ENCODE measurements around the gene LHFPL3. TPM values are rescaled to one million over a fixed set of nuclear protein-coding genes. Genes with fewer than 3 reads are reported as not detected.

Gene LHFPL3
- total and polyA plus RNA-seq, 2 experiments from 2014 or later: not detected

- in situ Hi-C loops (cut with MboI): no loop called here
- Histone ChIP-seq H3K9me3 (ENCODE audit: low read depth) (no peaks in the 10 kb centered on the region), H3K27ac (no peak overlapping the region), H2AFZ (no peak overlapping the region), H3K79me2 (ENCODE audit: insufficient read depth) (no peaks in the 10 kb centered on the region), H4K20me1 (ENCODE audit: insufficient read depth) (no peaks in the 10 kb centered on the region), H3K9me2 (ENCODE audit: insufficient read depth) (no peaks in the 10 kb centered on the region), H3K4me3 (no peak overlapping the region), H3K27me3 (replicated peaks; ENCODE audit: insufficient read depth) (no peaks in the 10 kb centered on the region; the same call in 1 of the 2 replicates), H3K36me3 (ENCODE audit: low read depth) (no peaks in the 10 kb centered on the region), H3F3A (ENCODE audit: insufficient read depth) (no peaks in the 10 kb centered on the region), H3K9ac (no peak overlapping the region), H3K4me1 (ENCODE audit: insufficient read depth) (no peaks in the 10 kb centered on the region), H3K4me2 (ENCODE audit: unreplicated experiment) (no peak overlapping the region)
- WGBS, 2 experiments (ENCODE audit: low coverage in 1 of 2, low lambda C conversion rate in 2 of 2, missing lambda C conversion rate in 2 of 2): 17 to 29% methylated on average over 2 of the region's 2 CpGs
- TF ChIP-seq EZH2 (IDR thresholded peaks at IDR 0.05; ENCODE audit: insufficient read depth, poor library complexity, severe bottlenecking) (no peak), EZH2phosphoT487 (IDR thresholded peaks at IDR 0.05; ENCODE audit: insufficient read depth, low read depth) (no peak)
- no peak for DNase-seq
Measured at GRCh38 chr7:104809906-104810305, 481.5 kb downstream of the LHFPL3 start.

- H3K27ac ChIP-seq: no peak overlapping the region
- no peak for TF ChIP-seq EZH2 (IDR thresholded peaks at IDR 0.05; ENCODE audit: insufficient read depth, poor library complexity, severe bottlenecking)
- no peaks in the 10 kb centered on the region for H3K36me3 ChIP-seq (ENCODE audit: low read depth)
- H4K20me1 ChIP-seq (ENCODE audit: insufficient read depth): no peaks in the 10 kb centered on the region
- H3K79me2 ChIP-seq (ENCODE audit: insufficient read depth): no peaks in the 10 kb centered on the region
- peaks cover 4% of the 10 kb centered on the region for H3K27me3 ChIP-seq (replicated peaks; ENCODE audit: insufficient read depth)
- H3K4me2 ChIP-seq (ENCODE audit: unreplicated experiment): no peak overlapping the region
- H3K9me2 ChIP-seq (ENCODE audit: insufficient read depth): no peaks in the 10 kb centered on the region
- no peaks in the 10 kb centered on the region for H3F3A ChIP-seq (ENCODE audit: insufficient read depth)
- H3K4me3 ChIP-seq: no peak overlapping the region
- H3K9me3 ChIP-seq (ENCODE audit: low read depth): no peaks in the 10 kb centered on the region
- 23 to 34% methylated on average over 3 of the region's 3 CpGs for WGBS, 2 experiments (ENCODE audit: low coverage in 1 of 2, low lambda C conversion rate in 2 of 2, missing lambda C conversion rate in 2 of 2)
- no peak overlapping the region for H2AFZ ChIP-seq
- no peak overlapping the region for H3K9ac ChIP-seq
- no peaks in the 10 kb centered on the region for H3K4me1 ChIP-seq (ENCODE audit: insufficient read depth)
- DNase-seq: no peak
- in situ Hi-C loops (cut with MboI): no loop called here
Measured at GRCh38 chr7:104814126-104814525, 485.7 kb downstream of the LHFPL3 start.

GRCh38 chr7:104814671-104815400, 486.4 kb downstream of the LHFPL3 start:
- DNase-seq: no peak
- in situ Hi-C loops (cut with MboI): no loop called here
- H4K20me1 ChIP-seq (ENCODE audit: insufficient read depth): no peaks in the 10 kb centered on the region
- H3K9me3 ChIP-seq (ENCODE audit: low read depth): no peaks in the 10 kb centered on the region
- 51 to 57% methylated on average over 16 to 17 of the region's 17 CpGs for WGBS, 2 experiments (ENCODE audit: low coverage in 1 of 2, low lambda C conversion rate in 2 of 2, missing lambda C conversion rate in 2 of 2)
- no peaks in the 10 kb centered on the region for H3K79me2 ChIP-seq (ENCODE audit: insufficient read depth)
- no peak overlapping the region for H3K4me3 ChIP-seq
- H3K9ac ChIP-seq: no peak overlapping the region
- H3K4me2 ChIP-seq (ENCODE audit: unreplicated experiment): no peak overlapping the region
- TF ChIP-seq EZH2phosphoT487 (IDR thresholded peaks at IDR 0.05; ENCODE audit: insufficient read depth, low read depth): no peak
- no peak for TF ChIP-seq EZH2 (IDR thresholded peaks at IDR 0.05; ENCODE audit: insufficient read depth, poor library complexity, severe bottlenecking)
- H3K36me3 ChIP-seq (ENCODE audit: low read depth): no peaks in the 10 kb centered on the region
- H3K9me2 ChIP-seq (ENCODE audit: insufficient read depth): no peaks in the 10 kb centered on the region
- H3F3A ChIP-seq (ENCODE audit: insufficient read depth): no peaks in the 10 kb centered on the region
- no peak overlapping the region for H3K27ac ChIP-seq
- no peak overlapping the region for H2AFZ ChIP-seq
- H3K27me3 ChIP-seq (replicated peaks; ENCODE audit: insufficient read depth): peaks cover 4% of the 10 kb centered on the region
- no peaks in the 10 kb centered on the region for H3K4me1 ChIP-seq (ENCODE audit: insufficient read depth)

GRCh38 chr7:104816537-104816936, 488.1 kb downstream of the LHFPL3 start:
- Histone ChIP-seq H3F3A (ENCODE audit: insufficient read depth) (no peaks in the 10 kb centered on the region), H3K27me3 (replicated peaks; ENCODE audit: insufficient read depth) (peaks cover 4% of the 10 kb centered on the region; the same call in 1 of the 2 replicates), H3K4me1 (ENCODE audit: insufficient read depth) (no peaks in the 10 kb centered on the region), H3K79me2 (ENCODE audit: insufficient read depth) (no peaks in the 10 kb centered on the region), H3K9ac (no peak overlapping the region), H3K36me3 (ENCODE audit: low read depth) (no peaks in the 10 kb centered on the region), H3K27ac (no peak overlapping the region), H3K4me2 (ENCODE audit: unreplicated experiment) (no peak overlapping the region), H3K9me3 (ENCODE audit: low read depth) (no peaks in the 10 kb centered on the region), H3K4me3 (no peak overlapping the region), H2AFZ (no peak overlapping the region), H4K20me1 (ENCODE audit: insufficient read depth) (no peaks in the 10 kb centered on the region), H3K9me2 (ENCODE audit: insufficient read depth) (no peaks in the 10 kb centered on the region)
- 0 to 2% methylated on average over 2 of the region's 2 CpGs for WGBS, 2 experiments (ENCODE audit: low coverage in 1 of 2, low lambda C conversion rate in 2 of 2, missing lambda C conversion rate in 2 of 2)
- DNase-seq: no peak
- TF ChIP-seq EZH2phosphoT487 (IDR thresholded peaks at IDR 0.05; ENCODE audit: insufficient read depth, low read depth): no peak
- TF ChIP-seq EZH2 (IDR thresholded peaks at IDR 0.05; ENCODE audit: insufficient read depth, poor library complexity, severe bottlenecking): no peak
- in situ Hi-C loops (cut with MboI): no loop called here

Data from GM23248 (cell line).